T47D (cell line): Measurements from ENCODE around the gene DNAJB8.

ENCODE experiments used
- DNase-seq, 2 experiments: peaks; one replicate each; pipeline versions ENCODE4 v3.0.0 to v3.0.0-alpha.2; 2011 to 2012; ENCODE audit warnings: low read depth in 1 of 2, low spot score in 1 of 2
- JUND ChIP-seq: IDR thresholded peaks from 2 replicates; pipeline ENCODE4 v1.6.1; 2012; ENCODE audit warnings: low read depth
- in situ Hi-C: cut with HindIII; loops from 2 replicates; pipeline ENCODE4 v1.10.0; 2016; ENCODE audit warnings: low sequenced_read_pairs, low pct_unique_long_range_greater_than_20kb

Gene DNAJB8

GRCh38 chr3:128454310-128454618 is 12.4 kb downstream of the DNAJB8 start:
- TF ChIP-seq JUND = no peak
- in situ Hi-C loops = no loop called here
- DNase-seq = no peak

GRCh38 chr3:128453501-128454309 is 13.0 kb downstream of the DNAJB8 start:
- no peak for DNase-seq

GRCh38 chr3:128452678-128453275 is 13.9 kb downstream of the DNAJB8 start:
- no peak for TF ChIP-seq JUND
- in situ Hi-C loops = no loop called here
- DNase-seq = no peak

More at GRCh38 chr3:128453501-128454309, 13.0 kb downstream of the DNAJB8 start:
- TF ChIP-seq JUND = no peak
- in situ Hi-C loops = no loop called here

- no peak for TF ChIP-seq JUND
- in situ Hi-C loops = no loop called here
- no peak for DNase-seq
Measured at GRCh38 chr3:128452120-128452519, 14.6 kb downstream of the DNAJB8 start.

GRCh38 chr3:128449111-128449638 is 17.5 kb downstream of the DNAJB8 start:
- no peak for DNase-seq
- no peak for TF ChIP-seq JUND
- in situ Hi-C loops = no loop called here

GRCh38 chr3:128448491-128448890 is 18.2 kb downstream of the DNAJB8 start:
- in situ Hi-C loops = no loop called here
- no peak for DNase-seq
- TF ChIP-seq JUND = no peak

GRCh38 chr3:128447561-128448013 is 19.1 kb downstream of the DNAJB8 start:
- in situ Hi-C loops = no loop called here
- no peak for TF ChIP-seq JUND
- no peak for DNase-seq

- in situ Hi-C loops = no loop called here
- no peak for TF ChIP-seq JUND
- DNase-seq = no peak
Measured at GRCh38 chr3:128446821-128447220, 19.9 kb downstream of the DNAJB8 start.

- TF ChIP-seq JUND = no peak
- in situ Hi-C loops = no loop called here
- no peak for DNase-seq
Measured at GRCh38 chr3:128445357-128445756, 21.3 kb downstream of the DNAJB8 start.

GRCh38 chr3:128443771-128444170 is 22.9 kb downstream of the DNAJB8 start:
- in situ Hi-C loops = no loop called here
- no peak for DNase-seq
- no peak for TF ChIP-seq JUND

GRCh38 chr3:128442949-128443348 is 23.7 kb downstream of the DNAJB8 start:
- in situ Hi-C loops = no loop called here
- TF ChIP-seq JUND = no peak
- DNase-seq = no peak

- in situ Hi-C loops = no loop called here
- no peak for DNase-seq
- no peak for TF ChIP-seq JUND
Measured at GRCh38 chr3:128442070-128442469, 24.6 kb downstream of the DNAJB8 start.

- DNase-seq = peak in 1 of 2 experiments; percentile 29
- no peak for TF ChIP-seq JUND
- in situ Hi-C loops = no loop called here
Measured at GRCh38 chr3:128439226-128439625, 27.5 kb downstream of the DNAJB8 start.
